Activated effector memory CD4-positive, alpha-beta T cell treated with anti-CD3 and anti-CD28 coated beads, Interleukin-2, amount 50 U/mL, for 16 hours (primary cell): ENCODE measurements around the gene NOD1.
"Not testable (repeated sequence)": the region's sequence is repeated elsewhere in the genome, so short reads cannot be mapped to it uniquely, and the experiment has no call there.

Source experiments
- DNase-seq: peaks from one replicate; pipeline ENCODE4 v3.0.0-alpha.2; 2020

The NOD1 gene, protein sequence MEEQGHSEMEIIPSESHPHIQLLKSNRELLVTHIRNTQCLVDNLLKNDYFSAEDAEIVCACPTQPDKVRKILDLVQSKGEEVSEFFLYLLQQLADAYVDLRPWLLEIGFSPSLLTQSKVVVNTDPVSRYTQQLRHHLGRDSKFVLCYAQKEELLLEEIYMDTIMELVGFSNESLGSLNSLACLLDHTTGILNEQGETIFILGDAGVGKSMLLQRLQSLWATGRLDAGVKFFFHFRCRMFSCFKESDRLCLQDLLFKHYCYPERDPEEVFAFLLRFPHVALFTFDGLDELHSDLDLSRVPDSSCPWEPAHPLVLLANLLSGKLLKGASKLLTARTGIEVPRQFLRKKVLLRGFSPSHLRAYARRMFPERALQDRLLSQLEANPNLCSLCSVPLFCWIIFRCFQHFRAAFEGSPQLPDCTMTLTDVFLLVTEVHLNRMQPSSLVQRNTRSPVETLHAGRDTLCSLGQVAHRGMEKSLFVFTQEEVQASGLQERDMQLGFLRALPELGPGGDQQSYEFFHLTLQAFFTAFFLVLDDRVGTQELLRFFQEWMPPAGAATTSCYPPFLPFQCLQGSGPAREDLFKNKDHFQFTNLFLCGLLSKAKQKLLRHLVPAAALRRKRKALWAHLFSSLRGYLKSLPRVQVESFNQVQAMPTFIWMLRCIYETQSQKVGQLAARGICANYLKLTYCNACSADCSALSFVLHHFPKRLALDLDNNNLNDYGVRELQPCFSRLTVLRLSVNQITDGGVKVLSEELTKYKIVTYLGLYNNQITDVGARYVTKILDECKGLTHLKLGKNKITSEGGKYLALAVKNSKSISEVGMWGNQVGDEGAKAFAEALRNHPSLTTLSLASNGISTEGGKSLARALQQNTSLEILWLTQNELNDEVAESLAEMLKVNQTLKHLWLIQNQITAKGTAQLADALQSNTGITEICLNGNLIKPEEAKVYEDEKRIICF

DNA sequence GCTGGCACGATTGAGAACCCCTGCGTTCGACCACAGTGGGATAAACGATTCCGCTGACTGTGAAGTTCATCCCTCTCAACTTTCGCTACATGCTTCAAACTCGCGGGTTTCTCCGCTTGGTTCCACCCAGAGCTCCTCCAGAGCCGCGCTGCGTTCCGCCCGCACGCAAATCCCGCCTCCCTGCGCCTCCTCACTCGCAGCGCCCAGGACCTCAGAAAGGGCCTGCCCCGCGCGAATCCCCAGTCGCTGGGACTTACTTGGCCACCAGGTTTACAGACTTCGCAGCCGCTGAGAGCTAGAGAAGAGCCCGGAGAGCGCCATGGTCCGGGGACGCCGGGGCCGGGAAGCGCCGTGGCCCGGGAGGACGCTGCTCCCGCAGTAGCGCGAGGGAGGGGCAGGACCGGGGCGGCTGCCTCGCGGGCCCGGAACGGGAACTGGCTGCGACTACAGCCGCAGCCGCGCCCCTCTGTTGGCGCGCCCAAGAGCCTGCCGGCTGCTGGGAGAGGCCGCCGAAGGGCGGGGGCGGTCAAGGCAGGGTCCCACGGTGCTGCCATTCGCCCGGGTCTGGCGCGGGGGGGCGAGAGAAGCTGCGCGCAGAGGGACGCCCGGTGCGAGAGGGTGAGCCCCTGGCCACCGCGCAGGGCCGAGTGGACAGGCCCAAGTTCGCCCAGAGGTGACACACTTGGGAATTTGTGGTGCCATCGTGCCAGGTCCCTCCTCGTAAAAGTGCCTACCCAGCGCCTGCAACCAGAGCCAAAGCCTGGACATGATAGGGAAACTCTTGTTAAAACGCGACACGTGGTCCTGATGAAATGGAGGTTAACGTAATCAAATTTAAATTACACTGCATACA lies at the start of gene NOD1:
Gene NOD1, minus strand, starts transcription at position 436 of the 853 bp plus-strand sequence. CDS start 21,863 bp downstream, outside the sequence.
- peak; percentile 88 for DNase-seq

DNA sequence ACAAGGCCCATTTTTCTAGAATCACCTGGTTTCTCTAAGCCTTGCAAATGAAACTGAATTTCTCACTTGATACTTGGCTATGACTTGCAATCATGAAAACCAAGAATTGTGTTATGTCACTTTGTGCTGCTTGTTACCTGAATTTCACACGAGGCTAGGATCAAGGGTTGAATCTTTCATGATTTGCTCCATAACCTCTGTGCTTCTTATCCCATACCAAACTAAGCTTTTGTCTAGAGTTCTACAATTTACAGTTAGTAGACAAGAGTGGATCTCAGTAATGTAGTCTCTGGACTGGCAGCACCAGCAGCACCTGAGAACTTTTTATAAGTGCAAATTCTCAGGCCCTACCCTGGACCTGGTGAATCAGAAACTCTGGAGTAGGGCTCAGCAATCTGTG lies 48.7 kb upstream of the NOD1 start:
- DNase-seq, result not testable (repeated sequence)

DNA sequence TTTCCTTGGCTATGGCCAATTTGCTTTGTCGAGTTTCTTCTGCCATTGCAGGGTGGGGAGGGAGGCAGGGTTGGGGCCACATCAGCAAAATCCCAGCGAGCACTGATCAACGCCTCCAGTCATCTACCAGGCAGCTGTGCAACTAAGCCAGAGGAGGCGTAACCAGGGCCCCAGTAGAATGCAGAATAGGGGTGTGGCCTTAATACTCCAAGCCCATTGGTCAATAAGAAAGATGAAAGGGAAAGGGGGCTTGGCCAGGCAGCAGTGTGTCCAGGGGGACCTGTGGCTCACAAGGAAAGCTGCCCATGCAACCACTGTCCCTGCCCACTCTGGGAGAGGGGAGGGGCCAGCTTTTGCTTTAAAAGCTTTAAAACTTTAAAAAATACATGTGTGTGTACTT lies 47.6 kb upstream of the NOD1 start:
- DNase-seq, result no peak

DNA sequence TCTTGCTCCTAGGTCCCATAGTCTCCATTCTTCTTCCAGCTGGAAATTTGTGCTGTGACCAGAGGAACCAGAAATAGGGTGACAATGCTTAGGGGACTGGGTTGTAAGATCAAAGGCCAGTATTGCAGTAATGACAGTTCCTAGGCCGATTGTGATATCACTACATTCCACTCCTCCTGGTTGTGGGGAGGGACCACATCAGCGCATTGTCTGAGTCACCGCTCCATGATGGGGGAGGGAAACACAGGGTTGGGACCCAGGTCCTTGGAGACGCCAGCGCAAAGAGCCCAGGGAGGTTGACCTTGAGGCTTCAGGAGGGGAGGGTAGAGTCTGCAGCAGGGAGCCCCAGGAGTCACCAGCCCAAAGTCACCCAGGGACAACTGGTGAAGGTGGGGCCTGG lies 46.8 kb upstream of the NOD1 start:
- DNase-seq, result no peak

DNA sequence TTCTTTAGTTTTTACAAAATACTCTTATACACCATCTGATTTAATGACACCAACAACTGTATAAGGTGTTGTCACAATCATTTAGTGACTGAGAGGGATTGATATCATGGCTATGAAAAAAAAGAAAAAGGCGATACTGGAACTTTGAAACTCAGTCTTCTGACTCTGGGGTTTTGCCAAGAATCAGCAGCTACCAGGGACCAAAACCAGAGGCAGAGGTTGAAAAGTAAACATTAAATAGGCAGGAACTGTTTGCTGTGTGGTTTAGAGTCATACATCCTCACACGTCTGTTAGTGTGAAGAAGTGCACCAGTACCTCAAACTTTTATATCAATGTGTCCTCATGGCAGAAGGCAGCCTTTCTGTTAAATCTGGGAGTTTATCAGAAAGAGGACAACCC lies 46.0 kb upstream of the NOD1 start:
- no peak for DNase-seq

DNA sequence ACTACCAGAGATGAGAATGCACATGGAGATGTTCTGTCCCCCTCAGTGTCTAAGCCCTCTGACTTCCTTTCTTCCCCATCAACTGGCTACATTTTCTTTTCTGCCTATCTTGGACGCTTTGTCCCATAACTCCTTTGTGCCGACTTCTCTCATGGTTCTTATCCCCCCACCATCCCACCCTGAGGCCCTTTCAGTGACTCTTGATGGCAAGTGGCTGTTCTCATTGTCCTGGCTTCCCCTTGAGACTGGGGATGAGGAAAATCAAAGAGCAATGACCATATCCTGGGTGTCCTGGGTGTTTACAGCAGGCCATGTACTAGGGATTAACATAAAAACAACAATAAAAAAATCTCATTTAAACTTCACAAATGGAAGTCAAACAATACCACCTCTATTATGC lies 44.9 kb upstream of the NOD1 start:
- no peak for DNase-seq

DNA sequence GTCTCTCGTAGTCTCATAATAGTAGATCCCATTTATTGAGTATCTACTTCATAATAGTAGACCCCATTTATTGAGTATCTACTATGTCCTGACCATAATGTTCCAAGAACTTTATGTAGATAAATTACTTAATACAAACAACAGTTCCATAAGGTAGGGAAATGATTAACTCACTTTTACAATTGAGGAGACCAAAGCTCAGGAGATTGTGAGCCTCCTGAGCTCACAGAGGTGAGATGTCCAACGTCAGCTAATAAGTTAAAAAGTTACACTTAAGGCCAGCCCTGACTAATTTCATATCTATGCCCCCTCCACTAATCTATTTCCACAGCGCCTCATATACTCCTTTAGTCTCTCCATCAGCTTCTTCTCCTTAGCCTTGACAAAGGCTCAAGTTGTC lies 43.6 kb upstream of the NOD1 start:
- no peak for DNase-seq

DNA sequence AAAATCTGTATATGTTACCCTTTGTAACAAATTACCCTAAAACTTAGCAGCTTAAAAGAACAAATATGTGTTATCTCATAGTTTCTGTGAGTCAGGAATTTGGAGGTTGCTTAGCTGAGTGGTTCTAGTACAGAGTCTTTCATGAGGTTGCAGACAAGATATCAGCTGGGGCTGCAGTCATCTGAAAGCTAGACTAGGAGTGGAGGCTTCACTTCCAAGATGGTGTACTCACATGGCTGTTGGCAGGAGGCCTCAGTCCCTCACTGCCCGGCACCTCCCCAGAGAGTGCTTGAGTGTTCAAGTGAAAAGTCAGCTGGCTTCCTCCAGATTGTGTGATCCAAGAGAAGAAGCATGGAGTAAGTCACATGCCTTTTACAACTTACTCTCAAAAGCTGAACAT lies 42.9 kb upstream of the NOD1 start:
- no peak for DNase-seq

DNA sequence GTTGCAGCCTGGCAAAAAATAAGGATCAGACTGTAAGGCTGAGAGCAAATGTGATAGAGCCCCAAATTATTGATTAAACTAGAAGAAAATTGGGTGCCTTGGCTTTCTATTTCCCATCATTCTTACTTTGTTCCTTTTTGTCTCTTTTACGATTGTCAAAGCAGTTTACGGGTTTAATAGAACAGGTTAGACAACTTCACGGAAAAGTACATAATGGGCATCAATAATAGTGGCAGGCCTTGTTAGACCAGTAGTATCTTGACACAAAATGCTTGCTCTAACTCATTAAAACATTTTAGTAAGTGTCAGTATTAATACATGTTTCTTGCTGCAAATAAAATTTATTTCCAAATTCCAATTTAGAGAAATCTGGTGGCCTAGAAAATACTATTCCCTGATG lies 40.5 kb upstream of the NOD1 start:
- no peak for DNase-seq

DNA sequence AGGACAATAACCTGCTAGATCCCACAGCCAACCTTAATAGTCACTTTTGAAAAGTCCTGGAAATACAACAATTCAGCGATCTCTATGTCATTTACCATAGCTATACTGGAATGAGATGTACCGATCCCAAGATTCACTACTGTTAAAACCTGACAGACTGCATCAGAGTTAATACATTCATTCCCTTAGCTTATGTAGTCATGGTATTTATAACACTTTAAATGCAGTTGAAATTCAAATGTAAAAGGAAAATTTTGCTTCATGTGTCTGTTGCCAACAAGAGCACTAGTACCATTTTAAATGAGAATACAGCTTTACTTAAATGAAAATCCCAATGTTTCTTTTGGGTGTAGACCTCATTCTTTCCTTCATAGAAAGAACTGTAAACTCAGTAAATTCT lies 37.2 kb upstream of the NOD1 start:
- no peak for DNase-seq

DNA sequence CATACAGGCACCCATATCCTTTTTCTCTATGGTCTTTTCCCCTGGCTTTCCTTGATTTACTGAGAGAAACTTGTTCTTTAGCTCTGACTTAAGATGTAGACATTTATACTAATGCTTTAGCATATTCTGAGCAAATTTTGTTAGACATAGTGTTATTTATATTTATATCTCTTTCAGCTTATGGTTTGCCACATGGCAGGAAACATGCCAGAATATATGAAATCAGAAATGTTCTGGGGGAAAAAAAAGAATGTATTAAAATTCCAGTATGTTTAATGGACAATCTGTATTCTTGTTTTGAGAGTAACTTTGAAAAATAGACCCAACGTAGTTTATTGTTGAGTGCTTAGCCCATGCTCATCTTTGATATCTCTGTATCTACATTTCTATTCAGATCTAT lies 36.2 kb upstream of the NOD1 start:
- DNase-seq, result no peak

DNA sequence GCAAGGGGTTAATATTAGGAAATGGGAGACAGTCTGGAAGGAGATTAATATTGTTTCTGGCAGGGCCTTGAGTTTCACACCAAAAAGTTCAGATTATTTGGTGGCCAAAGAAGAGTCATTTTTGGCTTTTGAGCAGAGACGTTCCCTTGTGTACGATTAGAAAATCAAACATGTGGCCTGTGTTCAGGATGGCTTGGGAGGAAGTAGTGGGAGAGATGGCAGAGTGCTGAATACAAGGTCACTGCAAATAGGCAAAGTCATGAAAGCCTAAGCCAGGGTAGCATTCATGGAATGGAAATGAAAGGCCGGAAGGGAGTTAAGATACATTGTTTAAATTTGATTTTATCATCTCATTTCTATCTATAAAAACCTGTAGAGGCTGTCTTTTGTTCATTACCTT lies 35.6 kb upstream of the NOD1 start:
- no peak for DNase-seq

DNA sequence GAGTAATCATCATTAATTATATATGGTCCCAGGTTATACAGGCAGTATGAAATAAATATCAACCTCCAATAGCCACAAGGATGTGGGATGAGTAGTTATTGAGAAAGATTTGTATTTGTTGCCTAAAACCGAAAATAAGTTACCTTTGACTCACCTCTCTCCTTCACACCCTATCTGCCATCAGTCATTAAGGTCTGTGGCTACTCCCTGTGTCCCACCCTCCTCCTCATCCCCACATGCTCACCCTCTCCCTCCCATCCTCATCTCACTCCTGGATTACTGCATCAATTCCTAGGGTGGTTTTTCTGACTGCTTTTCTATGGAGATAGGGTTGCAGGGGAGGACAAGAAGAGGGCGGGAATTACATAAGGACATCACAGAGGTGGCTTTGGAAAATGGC lies 35.2 kb upstream of the NOD1 start:
- no peak for DNase-seq

DNA sequence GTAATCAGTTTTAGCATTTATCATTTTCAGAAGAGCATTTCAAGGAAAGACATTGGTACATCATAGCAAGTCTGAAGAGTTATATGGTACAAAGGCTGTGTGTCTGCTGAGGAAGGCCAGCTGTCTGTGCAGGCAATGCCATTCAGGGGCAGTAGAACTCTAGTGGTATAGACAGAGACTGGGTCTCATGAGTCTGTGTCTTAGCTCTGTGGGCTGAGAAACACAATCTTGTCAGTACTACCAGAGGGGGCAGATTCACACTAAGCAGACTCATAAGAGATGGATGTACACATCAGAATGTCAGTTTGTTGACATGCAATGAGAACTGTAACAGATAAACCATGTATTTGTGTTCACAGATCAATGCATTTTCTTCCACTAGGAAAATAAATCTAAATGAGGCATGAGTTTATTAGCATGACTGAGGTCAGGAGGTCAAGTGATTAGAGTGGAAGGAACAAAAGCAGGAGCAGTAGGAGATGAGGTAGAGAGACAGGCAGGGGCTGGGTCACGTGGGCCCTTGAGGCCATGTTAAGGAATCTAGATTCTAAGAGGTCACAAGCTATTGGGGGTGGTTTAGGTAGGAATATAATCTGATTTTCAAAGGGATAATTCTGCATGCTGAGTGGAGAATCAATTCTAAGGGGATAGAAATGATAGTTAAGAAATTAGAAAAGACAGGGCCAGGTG lies 33.5 kb upstream of the NOD1 start:
- DNase-seq, result no peak

DNA sequence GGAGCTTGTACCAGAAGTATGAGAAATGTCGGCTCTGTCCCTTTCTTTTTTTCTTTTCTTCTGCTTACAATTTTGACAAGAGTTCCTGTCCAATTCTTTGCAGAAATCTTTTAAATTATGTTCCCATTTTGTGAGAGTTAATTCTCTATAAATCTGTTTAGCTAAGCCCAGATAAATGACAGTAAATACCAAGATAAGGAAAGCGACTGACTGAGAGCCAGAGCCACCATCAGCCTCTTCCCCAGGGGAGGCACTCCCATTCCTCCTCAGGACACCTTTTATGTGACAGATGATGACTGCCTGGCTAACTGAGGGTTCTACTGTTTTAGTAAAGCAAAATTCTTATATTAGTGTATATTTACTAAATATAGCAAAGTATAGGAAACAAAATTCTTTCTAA lies 32.9 kb upstream of the NOD1 start:
- DNase-seq, result no peak

DNA sequence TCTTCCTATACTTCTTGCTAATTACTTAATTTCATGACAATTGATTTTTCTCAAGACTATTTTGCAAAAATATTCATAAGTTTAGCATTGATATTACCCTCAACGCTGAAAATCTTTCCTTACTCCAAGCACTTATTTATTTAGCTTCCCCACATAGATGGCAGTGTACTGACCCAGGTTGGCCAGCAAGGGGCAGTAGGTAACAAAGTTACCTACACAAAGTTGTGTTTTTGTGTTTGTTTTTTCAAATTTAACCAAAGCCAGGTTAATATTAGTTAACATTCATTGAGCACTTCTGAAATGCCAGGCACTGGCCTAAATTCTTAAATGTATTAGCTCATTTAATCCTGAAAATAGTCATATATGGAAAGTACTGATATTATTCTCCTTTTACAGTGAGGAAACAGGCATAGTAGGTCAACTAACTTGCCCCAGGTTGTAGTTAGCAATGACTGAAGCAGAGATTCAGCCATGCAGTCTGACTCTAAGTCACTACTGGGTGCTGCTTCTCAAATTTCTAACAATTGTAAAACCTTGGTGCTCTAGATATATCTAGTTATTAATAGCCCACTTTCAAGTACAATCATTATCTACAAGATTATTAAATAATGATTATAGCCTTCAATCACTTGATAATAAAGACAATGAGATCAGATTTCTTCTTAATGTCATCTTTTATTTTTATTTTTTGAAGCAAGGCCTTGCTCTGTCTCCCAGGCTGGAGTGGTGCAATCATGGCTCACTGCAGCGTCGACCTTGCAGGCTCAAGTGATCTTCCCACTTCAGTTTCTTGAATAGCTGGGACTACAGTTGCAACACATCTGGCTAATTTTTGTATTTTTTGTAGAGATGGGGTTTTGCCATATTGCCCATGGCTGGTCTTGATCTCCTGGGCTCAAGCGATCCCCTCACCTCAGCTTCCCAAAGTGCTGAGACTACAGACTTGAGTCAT lies 31.8 kb upstream of the NOD1 start:
- DNase-seq, result peak; percentile 70

DNA sequence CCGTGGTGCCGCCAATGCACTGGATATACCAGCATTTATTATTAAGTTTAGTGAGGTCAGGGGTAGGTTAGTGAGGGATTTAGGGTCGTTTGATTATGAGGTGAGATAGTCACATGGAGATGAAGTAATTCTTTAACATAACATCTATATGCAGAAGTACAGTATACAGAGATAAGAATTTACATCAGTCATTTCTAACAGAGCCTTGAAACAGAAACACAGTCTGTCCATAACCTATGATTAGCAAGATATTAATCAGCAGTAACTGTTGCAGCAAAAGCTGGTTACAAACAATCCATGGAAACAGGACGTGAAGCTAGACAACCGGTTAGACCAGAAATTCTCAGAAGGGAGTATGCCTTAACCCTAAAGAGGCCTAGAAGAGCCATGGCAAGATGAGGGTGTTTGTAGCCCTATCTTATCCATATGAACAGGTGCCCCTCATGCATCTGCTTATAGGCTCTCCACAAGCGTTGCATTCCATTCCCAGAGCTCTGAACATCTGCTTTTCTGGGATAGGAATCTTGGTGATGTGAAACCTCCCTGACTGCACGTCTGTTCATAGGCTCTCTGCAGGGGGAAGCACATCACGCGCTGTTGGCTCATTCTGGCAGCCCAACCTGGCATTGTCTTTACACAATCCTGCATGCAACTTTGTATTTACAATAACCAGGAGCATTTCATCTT lies 30.7 kb upstream of the NOD1 start:
- DNase-seq, result not testable (repeated sequence)

DNA sequence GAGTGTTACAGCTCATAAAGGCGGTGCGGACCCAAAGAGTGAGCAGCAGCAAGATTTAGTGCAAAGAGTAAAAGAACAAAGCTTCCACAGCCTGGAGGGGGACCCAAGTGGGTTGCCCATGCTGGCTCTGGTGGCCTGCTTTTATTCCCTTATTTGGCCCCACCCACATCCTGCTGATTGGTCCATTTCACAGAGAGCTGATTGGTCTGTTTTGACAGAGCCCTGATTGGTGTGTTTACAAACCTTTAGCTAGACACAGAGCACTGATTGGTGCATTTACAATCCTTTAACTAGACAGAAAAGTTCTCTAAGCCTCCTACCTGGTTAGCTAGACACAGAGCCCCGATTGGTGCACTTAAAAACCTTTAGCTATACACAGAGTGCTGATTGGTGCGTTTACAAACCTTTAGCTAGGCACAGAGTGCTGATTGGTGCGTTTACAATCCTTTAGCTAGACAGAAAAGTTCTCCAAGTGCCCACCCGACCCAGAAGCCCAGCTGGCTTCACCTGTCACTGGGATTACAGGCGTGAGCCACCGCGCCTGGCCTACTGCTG lies 28.8 kb upstream of the NOD1 start:
- DNase-seq, result not testable (repeated sequence)

DNA sequence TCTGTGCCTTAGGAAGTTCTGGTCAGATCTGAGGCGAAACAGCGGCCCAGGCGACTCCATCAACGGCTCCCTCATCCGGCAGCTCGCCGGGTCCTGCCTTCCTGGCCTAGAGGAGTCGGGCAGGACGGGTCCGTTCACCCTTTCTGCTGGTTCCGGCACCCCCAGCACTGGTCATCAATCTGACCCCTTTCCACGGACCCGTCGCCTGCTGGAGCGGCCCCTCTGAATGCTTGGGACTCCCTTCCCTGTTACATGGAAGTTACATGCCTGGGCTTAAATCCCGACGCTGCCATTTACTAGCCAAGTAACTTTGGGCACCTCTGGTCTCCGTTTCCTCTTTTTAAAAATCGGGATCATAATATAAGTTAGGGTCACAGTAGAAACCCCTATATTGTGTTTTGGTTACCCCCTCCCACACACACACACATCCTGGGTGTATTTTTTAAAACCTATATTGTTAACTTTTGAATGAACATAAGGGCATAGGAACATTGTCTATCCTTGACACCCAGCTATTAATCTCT lies 26.7 kb upstream of the NOD1 start:
- no peak for DNase-seq
